Loucy (cell line): ENCODE results near the gene ZNF93.

Experiments used
- EZH2phosphoT487 ChIP-seq: fragments of 200-600 bp; IDR thresholded peaks from 2 replicates; pipeline ENCODE4 v1.6.1; 2018; ENCODE audit warnings: antibody characterized with exemption, mild to moderate bottlenecking, moderate library complexity, borderline replicate concordance
- TF ChIP-seq, protein P1 (sequence below): fragments of 200-600 bp; sonication (generic); conservative IDR thresholded peaks from 2 replicates; pipeline ENCODE4 v1.5.1; 2014; ENCODE audit warnings: mild to moderate bottlenecking, antibody characterized with exemption, low read length

DNA sequence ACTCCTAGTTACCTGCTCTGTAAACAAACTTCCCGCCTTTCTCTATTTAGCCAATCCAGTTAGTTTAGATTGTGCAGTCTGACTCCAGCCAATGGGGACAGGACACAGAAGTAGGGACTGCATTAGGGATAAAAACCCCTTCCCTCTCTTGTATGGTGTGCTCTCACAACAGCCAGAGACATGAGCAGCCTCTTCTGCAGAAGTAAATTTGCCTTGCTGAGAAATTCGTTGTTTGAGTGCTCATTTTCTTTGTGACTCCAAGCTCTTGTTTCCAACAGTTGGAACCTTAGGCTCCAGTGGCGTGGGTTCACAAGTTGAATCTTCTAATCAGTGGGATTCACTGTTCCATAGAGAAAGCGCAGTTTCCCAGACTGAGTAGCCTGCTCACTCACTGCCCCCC lies 66.1 kb downstream of the ZNF93 start:
- TF ChIP-seq, protein P1, sequence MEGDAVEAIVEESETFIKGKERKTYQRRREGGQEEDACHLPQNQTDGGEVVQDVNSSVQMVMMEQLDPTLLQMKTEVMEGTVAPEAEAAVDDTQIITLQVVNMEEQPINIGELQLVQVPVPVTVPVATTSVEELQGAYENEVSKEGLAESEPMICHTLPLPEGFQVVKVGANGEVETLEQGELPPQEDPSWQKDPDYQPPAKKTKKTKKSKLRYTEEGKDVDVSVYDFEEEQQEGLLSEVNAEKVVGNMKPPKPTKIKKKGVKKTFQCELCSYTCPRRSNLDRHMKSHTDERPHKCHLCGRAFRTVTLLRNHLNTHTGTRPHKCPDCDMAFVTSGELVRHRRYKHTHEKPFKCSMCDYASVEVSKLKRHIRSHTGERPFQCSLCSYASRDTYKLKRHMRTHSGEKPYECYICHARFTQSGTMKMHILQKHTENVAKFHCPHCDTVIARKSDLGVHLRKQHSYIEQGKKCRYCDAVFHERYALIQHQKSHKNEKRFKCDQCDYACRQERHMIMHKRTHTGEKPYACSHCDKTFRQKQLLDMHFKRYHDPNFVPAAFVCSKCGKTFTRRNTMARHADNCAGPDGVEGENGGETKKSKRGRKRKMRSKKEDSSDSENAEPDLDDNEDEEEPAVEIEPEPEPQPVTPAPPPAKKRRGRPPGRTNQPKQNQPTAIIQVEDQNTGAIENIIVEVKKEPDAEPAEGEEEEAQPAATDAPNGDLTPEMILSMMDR: no peak
- no peak for TF ChIP-seq EZH2phosphoT487
